ENCODE measurements around the gene MUC20. TPM values are rescaled to one million over a fixed set of nuclear protein-coding genes. Genes with fewer than 3 reads are reported as not detected.
A peak's percentile ranks its signal among the peaks of the same experiment; 100 is the strongest.
"Not testable (repeated sequence)": the region's sequence is repeated elsewhere in the genome, so short reads cannot be mapped to it uniquely, and the experiment has no call there.

Gene MUC20
- total RNA-seq, 1 donor from 2014 or later, result 84.4 TPM

DNA sequence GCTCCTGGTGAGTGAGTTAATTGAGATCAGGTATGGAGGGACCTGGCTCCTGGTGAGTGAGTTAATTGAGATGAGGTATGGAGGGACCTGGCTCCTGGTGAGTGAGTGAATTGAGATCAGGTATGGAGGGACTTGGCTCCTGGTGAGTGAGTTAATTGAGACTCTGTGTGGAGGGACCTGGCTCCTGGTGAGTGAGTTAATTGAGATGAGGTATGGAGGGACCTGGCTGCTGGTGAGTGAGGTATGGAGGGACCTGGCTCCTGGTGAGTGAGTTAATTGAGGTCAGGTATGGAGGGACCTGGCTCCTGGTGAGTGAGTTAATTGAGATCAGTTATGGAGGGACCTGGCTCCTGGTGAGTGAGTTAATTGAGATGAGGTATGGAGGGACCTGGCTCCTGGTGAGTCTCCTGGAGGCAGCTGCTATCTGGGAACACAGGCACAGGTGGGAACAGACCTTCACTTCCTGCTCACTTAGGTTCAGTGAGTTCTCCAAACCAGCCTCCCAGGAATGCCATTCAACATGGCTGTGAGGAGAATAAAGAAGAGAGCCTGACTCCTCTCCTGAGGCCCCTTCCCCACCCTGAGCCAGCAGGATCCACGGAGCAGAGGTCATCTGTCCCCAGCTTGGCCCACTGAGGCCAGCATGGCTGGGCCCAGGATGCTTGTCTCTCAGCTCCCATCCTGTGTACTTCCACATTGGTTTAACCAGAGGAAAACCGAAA is 9.5 kb upstream of the MUC20 start:
- not testable (repeated sequence) for DNase-seq (ENCODE audit: low spot score)

DNA sequence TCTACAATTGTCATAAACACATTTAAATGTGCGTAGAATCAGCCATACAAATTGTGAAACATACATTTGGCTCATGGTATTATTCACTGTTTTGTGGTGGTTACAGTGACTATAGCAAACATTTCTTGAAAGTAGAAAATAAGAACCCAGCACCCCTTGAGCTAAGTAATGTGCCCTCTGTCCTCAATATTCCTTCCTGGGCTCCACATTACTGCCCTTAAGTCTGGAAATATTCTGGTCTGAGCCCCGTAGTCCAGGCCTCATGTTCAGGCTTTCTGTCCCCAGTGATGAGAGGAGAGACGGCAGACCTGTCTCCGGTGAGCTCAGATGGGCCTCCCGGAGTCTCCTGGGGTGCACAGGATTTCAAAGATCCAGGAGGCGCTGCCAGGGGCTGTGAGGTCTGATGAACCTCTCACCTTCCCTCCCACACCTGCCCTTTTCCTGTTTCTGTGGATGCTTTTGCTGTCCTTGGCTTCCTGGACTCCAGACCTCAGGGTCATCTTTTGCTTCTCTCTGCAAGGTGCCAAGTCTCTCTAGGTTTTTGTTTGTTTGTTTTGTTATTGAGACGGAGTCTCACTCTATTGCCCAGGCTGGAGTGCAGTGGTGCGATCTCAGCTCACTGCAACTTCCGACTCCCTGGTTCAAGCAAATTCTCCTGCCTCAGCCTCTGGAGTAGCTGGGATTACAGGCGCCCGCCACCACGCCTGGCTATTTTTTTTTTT is 8.8 kb upstream of the MUC20 start:
- DNase-seq (ENCODE audit: low spot score), result no peak

DNA sequence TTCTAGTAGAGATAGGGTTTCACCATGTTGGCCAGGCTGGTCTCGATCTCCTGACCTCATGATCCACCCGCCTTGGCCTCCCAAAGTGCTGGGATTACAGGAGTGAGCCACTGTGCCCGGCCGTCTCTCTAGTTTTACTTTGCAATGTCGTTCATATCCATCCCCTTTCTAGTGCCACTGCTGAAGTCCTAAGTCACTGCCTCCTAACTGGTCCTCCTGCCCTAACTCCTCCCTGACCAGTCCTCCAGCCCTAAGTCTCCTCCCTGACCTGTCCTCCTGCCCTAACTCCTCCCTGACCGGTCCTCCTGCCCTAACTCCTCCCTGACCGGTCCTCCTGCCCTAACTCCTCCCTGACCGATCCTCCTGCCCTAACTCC is 8.3 kb upstream of the MUC20 start:
- not testable (repeated sequence) for DNase-seq (ENCODE audit: low spot score)

DNA sequence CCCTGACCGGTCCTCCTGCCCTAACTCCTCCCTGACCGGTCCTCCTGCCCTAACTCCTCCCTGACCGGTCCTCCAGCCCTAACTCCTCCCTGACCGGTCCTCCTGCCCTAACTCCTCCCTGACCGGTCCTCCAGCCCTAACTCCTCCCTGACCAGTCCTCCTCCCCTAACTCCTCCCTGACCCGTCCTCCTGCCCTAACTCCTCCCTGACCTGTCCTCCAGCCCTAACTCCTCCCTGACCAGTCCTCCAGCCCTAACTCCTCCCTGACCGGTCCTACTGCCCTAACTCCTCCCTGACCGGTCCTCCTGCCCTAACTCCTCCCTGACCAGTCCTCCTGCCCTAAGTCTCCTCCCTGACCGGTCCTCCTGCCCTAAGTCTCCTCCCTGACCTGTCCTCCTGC is 7.6 kb upstream of the MUC20 start:
- not testable (repeated sequence) for DNase-seq (ENCODE audit: low spot score)

DNA sequence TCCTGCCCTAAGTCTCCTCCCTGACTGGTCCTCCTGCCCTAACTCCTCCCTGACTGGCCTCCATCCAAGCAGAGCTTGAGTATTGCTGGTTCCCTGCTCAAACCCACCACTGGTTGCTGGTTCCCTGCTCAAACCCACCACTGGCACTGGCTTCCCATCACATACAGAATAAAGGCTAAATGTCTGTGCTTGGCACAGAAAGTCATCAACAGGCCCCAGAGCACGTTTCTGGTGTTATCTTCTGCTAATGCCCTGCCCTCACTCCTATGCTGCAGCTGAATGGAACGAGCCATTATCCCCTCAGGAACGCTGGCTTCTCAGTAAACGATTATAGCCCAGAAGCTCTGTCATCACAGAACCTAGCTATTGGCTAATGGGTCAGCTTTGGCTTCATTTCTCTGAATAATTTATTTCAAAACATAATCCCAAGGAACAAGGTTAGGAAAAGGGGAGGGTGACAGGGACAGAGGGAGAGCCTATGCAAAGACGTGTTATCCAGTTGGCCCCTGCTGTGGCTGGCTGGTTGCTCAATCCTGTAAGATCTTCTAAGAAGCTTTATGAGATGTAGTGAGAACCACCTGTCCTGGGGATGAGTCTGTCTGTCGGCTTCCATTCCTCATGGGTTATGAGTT is 6.3 kb upstream of the MUC20 start:
- DNase-seq (ENCODE audit: low spot score), result no peak

DNA sequence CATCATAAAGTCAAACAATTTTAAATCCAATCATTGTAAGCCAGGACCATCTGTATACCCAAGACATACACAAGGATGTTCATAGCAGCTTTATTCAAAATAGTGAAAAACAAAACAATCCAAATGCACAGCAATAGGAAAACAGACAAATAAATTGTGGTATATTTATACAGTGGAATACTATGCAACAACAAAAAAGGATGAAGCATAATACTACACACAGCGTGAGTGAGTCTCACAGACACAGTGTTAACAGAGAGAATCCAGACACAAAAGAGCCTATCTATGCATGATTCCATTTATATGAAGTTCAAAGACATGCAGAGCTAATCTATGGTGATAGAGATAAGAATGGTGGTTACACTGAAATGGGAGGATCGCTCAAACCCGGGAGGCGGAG is 5.6 kb upstream of the MUC20 start:
- no peak for DNase-seq (ENCODE audit: low spot score)

DNA sequence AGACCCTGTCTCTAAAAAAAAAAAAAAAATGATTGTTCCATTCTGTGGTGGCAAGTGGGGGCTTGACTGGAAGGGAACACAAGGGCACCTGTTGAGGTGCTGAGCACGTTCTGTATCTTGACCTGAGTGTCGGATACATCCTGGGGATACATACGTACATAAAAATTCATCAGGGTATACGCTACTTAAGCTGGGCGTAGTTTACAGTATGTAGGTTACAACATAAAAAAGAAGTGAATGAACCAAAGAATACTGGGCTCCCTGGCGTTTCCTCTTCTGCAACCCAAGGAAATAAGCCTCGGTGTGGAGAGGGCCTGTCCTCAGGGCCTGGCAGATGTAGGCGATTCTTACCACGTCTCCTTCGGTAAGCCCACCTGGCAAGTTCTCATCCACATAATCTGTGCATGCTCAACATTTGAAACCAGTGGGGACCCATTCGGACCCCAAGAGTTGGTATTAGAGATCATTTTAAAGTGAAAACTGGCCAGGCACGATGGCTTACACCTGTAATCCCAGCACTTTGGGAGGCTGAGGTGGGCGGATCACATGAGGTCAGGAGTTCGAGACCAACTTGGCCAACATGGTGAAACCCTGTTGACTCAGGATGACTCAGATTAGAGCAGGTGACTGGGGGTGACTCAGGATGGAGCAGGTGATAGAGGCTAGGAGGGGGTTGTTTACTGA is 5.1 kb upstream of the MUC20 start:
- DNase-seq (ENCODE audit: low spot score), result peak; percentile 76

DNA sequence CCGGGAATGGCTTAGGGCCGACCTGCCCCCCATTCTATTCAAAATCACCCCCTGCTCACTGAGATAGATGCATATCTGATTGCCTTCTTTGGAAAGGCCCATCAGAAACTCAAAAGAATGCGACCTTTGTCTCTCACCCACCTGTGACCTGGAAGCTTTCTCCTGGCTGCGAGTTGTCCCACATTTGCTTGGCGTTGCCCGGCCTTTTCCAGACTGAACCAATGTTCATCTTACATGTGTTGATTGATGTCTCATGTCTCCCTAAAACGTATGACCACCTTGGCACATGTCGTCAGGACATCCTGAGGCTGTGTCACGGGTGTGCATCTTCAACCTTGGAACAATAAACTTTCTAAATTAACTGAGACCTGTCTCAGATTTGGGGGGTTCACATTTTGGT is 3.4 kb upstream of the MUC20 start:
- no peak for DNase-seq (ENCODE audit: low spot score)

DNA sequence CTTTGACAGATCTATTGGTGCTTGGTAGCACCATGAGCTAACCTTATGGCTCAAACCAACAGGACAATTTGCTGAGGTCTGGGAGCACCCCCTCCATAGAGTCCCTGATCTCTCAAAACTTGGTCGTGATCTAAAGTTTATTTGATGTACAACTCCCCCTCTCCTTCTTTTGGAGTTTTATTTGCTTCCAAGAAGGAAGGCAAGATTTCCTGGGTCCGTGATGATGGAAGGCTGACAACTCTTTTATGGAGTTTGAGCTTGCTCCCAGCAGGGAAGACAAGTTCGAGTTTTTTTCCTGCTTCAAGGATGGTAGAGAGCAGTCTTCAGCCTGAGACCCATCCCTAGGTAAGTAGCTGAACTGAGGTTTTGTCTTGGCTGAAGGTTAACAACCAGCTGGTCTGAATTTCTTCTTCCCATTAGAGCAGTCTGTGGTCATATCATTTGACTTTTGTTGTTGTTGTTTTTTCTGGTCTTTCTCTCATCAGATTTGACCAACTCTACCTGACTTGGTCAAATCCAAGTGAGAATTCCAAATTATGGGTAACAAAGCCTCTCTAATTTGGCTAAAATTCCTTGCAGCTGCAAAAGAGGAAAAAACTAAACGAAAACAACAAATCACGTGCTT is 2.8 kb upstream of the MUC20 start:
- no peak for DNase-seq (ENCODE audit: low spot score)

DNA sequence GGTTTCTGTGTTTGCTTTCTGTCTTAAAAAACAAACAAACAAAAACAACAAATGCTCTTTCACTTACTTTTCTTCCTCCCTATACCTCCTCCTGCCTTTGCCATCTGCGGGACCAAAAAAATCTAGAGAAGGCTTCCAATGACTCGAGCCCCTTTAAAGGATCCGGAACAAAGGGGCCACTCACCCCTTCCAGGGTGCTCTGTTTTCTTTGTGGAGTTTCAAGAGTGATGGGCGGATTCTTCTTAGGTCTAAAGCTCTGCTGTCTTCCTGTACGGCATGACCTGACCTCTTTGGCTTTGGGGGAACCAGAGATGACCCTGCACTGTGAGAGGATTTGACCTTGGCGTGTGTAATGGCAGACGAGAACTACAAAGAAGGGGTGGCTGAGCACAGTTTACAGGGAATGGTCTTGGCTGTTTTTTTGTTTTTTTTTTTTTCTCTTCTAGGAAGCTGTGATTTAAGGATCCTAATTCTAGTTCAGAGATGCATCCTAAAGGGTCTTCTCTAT is 2.2 kb upstream of the MUC20 start:
- DNase-seq (ENCODE audit: low spot score), result no peak

DNA sequence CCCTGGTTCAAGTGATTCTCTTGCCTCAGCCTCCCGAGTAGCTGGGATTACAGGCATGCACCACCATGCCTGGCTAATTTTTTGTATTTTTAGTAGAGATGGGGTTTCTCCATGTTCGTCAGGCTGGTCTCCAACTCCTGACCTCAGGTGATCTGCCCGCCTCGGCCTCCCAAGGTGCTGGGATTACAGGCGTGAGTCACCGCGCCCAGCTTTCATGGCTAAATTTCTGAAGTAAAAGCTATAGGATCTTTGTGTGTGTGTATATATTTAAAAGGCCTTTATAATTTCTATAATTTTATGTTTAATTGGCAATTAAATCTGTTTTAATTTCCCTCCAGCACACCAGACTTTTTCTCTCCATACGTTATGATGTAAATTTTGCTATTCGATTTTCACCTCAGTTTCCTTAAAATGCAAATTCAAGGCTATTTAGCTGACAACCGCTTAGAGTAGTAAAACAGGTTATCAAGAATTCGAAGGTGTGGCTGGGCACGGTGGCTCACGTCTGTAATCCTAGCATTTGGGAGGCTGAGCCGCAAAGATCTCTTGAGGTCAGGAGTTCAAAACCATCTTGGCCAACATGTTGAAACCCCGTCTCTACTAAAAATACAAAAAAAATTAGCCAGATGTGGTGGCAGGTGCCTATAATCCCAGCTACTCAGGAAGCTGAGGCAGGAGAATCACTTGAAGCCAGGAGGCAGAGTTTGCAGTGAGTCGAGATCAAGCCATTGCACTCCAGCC is 1.1 kb upstream of the MUC20 start:
- DNase-seq (ENCODE audit: low spot score), result peak; percentile 76

DNA sequence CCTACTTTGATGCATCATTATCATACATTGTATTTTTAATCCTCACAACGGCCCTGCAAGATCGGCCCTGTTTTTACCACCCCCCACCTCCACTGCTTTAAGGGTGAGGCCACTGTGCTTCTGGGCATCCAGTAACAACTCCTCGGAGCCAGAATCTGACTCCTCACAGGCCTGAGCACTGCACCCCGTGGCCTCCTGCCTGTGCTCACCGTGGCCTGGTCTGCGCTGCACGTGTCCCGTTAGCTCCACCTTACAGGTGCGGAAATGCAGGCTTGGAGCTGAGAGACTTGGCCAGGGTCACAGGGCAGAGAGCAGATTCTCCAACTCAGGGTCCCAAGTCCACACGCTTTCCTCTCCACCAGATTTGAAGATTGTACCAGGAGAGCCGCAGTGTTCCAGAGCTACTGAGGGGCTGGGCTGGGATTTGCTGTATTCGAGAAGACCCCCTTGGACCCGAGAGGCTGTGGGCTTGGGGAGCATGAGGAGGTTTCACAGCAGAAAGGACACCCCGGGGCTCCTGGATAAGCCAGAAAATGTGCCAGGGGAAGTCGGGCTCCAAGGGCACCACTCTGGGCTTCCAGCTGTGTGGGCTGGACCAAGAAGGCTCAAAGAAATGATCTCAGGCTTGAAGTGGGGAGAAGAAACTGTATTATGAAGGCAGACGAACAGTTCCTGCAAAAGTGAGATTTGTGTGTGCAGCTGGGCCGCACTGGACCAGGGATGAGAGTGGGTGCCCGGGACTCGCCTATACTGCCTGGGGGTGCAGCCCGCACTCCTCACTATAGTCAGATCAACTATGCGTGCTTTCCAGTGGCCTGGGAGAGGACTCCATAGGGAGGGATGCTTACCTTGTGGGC is 1.6 kb downstream of the MUC20 start:
- not testable (repeated sequence) for DNase-seq (ENCODE audit: low spot score)

DNA sequence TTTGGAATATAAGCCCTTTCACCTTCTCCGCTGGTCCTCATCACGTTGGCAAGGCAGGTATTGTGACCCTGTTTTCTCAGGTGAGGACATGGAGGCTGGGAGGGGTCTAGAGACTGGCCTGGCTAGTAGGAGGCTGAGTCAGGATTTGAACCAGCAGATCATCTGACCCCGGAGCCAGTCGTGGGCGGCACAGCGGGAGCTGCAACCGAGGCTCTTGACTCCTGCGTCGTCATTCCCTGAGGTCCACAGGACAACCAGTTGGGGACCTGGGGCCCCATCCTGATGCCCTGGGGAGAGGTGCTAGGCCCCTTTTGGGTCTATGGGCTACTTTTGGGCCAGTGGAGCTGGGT is 2.2 kb downstream of the MUC20 start:
- not testable (repeated sequence) for DNase-seq (ENCODE audit: low spot score)

DNA sequence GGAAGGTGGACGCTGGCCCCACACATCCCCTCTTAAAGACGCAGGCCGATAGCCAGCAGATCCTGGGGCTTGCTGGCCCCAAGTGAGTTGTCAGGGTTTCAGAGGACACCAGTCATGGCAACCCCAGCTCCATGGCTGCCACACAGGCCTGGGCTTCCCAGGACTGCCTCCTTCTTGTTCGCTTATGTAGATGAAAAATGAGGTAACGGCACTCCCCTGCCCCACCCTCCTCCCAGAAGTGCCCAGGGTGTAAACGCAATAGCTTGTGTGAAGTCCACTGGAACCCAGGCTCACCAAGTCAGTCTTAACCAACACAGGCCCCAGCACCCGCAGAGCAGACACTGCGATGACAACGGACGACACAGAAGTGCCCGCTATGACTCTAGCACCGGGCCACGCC is 3.6 kb downstream of the MUC20 start:
- DNase-seq (ENCODE audit: low spot score), result not testable (repeated sequence)

DNA sequence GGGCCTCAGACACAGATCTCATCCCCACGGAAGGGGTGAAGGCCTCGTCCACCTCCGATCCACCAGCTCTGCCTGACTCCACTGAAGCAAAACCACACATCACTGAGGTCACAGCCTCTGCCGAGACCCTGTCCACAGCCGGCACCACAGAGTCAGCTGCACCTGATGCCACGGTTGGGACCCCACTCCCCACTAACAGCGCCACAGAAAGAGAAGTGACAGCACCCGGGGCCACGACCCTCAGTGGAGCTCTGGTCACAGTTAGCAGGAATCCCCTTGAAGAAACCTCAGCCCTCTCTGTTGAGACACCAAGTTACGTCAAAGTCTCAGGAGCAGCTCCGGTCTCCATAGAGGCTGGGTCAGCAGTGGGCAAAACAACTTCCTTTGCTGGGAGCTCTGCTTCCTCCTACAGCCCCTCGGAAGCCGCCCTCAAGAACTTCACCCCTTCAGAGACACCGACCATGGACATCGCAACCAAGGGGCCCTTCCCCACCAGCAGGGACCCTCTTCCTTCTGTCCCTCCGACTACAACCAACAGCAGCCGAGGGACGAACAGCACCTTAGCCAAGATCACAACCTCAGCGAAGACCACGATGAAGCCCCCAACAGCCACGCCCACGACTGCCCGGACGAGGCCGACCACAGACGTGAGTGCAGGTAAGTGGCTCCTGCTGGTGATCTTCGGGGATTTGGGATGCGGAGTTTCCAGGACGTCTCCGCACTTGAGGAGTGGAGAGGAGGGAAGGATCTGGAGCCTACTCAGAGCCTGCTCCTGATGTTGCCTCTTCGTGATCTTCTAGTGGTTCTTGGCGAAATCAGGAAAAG is 5.3 kb downstream of the MUC20 start:
- DNase-seq (ENCODE audit: low spot score), result not testable (repeated sequence)

DNA sequence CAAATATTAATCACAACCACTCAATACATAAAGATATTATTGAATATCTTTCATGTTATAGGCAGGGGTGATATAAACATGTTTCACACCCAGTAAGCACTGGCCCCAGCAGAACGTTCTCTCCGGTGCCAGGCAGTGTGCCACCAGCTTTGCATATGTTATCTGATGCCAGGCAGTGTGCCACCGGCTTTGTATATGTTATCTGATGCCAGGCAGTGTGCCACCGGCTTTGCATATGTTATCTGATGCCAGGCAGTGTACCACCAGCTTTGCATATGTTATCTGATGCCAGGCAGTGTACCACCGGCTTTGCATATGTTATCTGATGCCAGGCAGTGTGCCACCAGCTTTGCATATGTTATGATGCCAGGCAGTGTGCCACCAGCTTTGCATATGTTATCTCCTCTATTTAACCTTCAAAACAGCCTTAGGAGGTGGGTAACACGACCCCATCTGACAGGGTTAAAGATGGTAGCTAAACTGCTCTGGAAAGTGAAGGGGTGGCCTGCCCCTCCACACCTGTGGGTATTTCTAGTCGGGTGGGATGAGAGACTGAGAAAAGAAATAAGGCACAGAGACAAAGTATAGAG is 6.9 kb downstream of the MUC20 start:
- no peak for DNase-seq (ENCODE audit: low spot score)

DNA sequence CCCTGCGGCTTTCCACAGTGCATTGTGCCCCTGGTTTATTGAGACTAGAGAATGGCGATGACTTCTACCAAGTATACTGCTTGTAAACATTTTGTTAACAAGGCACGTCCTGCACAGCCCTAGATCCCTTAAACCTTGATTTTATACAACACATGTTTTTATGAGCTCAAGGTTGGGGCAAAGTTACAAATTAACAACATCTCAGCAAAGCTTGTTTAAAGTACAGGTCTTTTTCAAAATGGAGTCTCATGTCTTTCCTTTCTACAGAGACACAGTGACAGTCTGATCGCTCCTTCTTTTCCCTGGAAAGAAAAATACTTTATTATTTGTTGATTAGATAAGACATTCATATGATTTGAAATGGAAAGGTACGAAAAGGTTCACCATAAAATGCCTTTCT is 8.0 kb downstream of the MUC20 start:
- not testable (repeated sequence) for DNase-seq (ENCODE audit: low spot score)

DNA sequence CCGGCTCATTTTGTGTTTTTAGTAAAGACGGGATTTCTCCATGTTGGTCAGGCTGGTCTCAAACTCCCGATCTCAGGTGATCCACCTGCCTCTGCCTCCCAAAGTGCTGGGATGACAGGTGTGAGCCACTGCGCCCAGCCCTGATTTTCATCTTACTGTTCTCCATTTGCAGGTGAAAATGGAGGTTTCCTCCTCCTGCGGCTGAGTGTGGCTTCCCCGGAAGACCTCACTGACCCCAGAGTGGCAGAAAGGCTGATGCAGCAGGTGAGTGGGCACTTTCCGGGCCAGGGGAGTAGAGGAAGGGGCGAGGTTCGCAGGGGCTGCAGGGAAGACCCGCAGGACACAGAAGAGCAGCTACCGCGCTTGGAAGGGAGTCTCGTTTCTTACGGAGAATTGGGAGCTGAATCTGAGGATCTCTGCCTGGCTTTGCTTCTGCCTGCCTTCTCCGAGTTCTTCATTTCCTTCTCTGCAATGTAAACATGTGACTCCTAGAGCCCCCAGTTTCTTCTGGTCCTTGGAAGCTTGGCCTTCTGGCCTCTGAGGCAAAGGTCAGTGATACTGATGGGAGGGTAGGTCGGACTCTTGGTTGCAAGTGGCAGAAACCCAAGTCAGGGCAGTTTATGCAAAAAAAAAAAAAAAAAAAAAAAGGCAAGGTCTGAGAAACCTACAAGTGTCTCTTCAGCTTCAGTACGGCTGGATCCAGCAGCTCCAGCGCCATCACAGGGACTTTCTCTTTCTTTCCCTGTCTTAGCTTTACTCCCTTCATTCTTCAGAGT is 8.9 kb downstream of the MUC20 start:
- DNase-seq (ENCODE audit: low spot score), result no peak

Measured in ureter (tissue), 1 donor.